Activated CD8-positive, alpha-beta memory T cell treated with anti-CD3 and anti-CD28 coated beads, Interleukin-2, amount 10 ng/mL, durations not matched to agents 7 days and 5 days (primary cell): ENCODE results near the gene ITM2B. TPM values are rescaled to one million over a fixed set of nuclear protein-coding genes. Genes with fewer than 3 reads are reported as not detected.
"Not testable (repeated sequence)": the region's sequence is repeated elsewhere in the genome, so short reads cannot be mapped to it uniquely, and the experiment has no call there.

Source experiments
- ATAC-seq: fragments of 150-1000 bp; cut with Tn5 transposase; one replicate; pipeline ENCODE4 v1.10.0; 2021; ENCODE audit warnings: moderate library complexity
- CTCF ChIA-PET: fragments of 350-600 bp; sonication (Branson Sonifier 250); formaldehyde crosslinking; loops from one replicate; lab custom pipeline; 2021; ENCODE audit warnings: antibody characterized with exemption; lab: Charles Lee
- DNase-seq: peaks from one replicate; pipeline ENCODE4 v3.0.0-alpha.2; 2020
- H3K27ac Mint-ChIP-seq: one replicate; pipeline ENCODE4 v1.8.0; 2021; ENCODE audit warnings: mild to moderate bottlenecking, mixed read lengths
- H3K27me3 Mint-ChIP-seq: one replicate; pipeline ENCODE4 v1.8.0; 2021; ENCODE audit warnings: mixed read lengths
- H3K36me3 Mint-ChIP-seq: one replicate; pipeline ENCODE4 v1.8.0; 2021; ENCODE audit warnings: mild to moderate bottlenecking, mixed read lengths
- H3K4me1 Mint-ChIP-seq: one replicate; pipeline ENCODE4 v1.8.0; 2021; ENCODE audit warnings: mixed read lengths
- H3K4me3 Mint-ChIP-seq: one replicate; pipeline ENCODE4 v1.8.0; 2021; ENCODE audit warnings: mild to moderate bottlenecking, moderate library complexity, mixed read lengths
- H3K9me3 Mint-ChIP-seq: one replicate; pipeline ENCODE4 v1.8.0; 2022; ENCODE audit warnings: low read depth, mixed read lengths
- total RNA-seq, 2 experiments: library from RNA; stranded (reverse); gene quantifications; one replicate each; pipeline ENCODE4 v1.2.3, GENCODE V29; 2021

ITM2B gene
- total RNA-seq, 2 experiments from 2014 or later: 163 to 197 TPM

DNA sequence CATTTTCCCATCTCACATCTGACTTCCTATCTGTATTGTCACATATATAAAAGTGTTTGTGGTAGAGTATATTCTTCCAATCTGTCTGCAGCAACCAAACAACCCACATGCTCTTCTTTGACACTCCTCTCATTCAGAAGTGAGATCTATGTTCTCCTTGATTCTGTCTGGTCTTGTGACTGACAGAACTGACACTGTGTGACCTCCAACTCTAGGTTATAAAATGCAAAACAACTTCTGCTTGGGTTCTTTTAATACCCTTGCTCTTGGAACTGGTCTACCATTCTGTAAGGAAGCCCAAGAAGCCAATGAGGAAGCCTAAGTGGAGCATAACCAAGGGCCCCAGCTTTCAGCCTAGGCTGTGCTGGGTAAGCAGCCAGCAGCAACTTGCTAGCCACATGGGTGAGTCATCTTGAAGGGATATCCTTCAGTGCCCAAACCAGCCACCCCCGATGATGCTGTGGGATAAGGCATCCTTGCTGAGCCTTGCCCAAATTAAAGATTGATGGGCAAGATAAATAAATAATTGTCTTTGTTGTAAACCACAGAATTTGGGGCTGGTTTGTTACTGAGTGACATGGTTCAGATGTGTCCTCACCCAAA lies 18.4 kb upstream of the ITM2B start:
- peaks cover 21% of the 10 kb centered on the region for H3K4me1 Mint-ChIP-seq
- CTCF ChIA-PET: no interaction called here
- peaks cover 13% of the 10 kb centered on the region for H3K36me3 Mint-ChIP-seq
- no peak overlapping the region for H3K4me3 Mint-ChIP-seq
- ATAC-seq: peak; percentile 74
- no peak overlapping the region for H3K27ac Mint-ChIP-seq
- peak; percentile 55 for DNase-seq
- H3K9me3 Mint-ChIP-seq: no peaks in the 10 kb centered on the region
- peaks cover 35% of the 10 kb centered on the region for H3K27me3 Mint-ChIP-seq

DNA sequence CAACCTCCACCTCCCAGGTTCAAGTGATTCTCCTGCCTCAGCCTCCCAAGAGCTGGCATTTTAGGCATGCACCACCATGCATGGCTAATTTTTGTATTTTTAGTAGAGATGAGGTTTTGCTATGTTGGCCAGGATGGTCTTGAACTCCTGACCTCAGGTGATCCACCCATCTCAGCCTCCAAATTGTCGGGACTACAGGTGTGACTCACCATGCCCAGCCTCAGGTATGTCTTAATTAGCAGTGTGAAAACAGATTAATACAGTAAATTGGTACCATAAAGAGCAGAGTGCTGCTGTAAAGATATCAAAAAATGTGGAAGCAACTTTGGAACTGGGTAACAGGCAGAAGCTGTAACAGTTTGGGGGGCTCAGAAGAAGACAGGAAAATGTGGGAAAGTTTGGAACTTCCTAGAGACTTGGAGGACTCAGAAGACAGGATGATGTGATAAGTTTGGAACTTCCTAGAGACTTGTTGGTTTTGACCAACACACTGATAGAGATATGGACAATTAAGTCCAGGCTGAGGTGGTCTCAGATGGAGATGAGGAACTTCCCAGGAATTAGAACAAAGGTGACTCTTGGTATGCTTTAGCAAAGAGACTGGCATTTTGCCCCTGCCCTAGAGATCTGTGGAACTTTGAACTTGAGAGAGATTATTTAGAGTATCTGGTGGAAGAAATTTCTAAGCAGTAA lies 17.3 kb upstream of the ITM2B start:
- H3K27ac Mint-ChIP-seq, H3K4me3 Mint-ChIP-seq, H3K9me3 Mint-ChIP-seq, CTCF ChIA-PET, ATAC-seq, DNase-seq: not testable (repeated sequence)
- Mint-ChIP-seq H3K27me3 (peaks cover 26% of the 10 kb centered on the region), H3K36me3 (peaks cover 11% of the 10 kb centered on the region), H3K4me1 (peaks cover 22% of the 10 kb centered on the region)

DNA sequence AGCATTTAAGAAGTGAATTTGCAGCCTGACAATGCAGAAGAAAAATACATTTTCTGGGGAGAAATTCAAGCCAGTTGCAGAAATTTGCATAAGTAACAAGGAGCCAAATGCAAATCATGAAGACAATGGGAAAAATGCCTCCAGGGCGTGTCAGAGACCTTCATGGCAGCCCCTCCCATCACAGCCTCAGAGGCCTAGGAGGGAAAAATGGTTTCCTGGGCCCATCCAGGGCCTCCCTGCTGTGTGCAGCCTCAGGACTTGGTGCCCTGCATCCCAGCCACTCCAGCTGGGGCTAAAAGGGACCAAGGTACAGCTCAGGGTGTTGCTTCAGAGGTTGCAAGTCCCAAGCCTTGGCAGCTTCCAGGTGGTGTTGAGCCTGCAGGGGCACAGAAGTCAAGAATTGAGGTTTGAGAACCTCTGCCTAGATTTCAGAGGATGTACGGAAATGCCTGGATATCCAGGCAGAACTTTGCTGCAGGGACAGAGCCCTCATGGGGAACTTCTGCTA lies 16.7 kb upstream of the ITM2B start:
- no peaks in the 10 kb centered on the region for H3K9me3 Mint-ChIP-seq
- H3K4me1 Mint-ChIP-seq: peaks cover 28% of the 10 kb centered on the region
- no peak overlapping the region for H3K27ac Mint-ChIP-seq
- no peak for ATAC-seq
- CTCF ChIA-PET: no interaction called here
- no peak for DNase-seq
- peaks cover 11% of the 10 kb centered on the region for H3K36me3 Mint-ChIP-seq
- H3K27me3 Mint-ChIP-seq: peaks cover 26% of the 10 kb centered on the region
- H3K4me3 Mint-ChIP-seq: no peak overlapping the region

DNA sequence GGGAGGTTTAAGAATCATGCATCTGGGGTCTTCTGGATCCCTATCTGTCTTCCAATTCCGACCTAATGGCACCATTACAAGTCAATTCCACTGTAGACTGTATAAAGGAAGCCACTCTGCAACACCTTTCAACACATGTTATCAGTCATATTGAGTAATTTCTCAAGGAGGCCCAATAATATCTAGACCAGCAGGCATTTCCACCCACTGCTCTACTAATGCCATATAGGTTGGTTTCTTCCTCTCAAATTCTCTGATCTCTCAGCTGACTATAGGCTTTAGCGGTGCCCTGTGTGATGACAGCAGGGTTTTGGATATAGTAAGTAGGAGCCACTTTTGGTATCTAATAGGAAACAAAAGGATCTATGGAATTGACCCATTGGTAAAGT lies 12.4 kb upstream of the ITM2B start:
- peak; percentile 79 for ATAC-seq
- Mint-ChIP-seq H3K4me3 (peak overlapping the region; percentile 67), H3K4me1 (peaks cover 34% of the 10 kb centered on the region), H3K27me3 (peaks cover 10% of the 10 kb centered on the region), H3K27ac (peak overlapping the region; percentile 88), H3K36me3 (peaks cover 9% of the 10 kb centered on the region), H3K9me3 (no peaks in the 10 kb centered on the region)
- peak; percentile 44 for DNase-seq
- CTCF ChIA-PET: interaction anchor here (0.6 to 3.6 kb wide), 8 partner anchors 8 to 183 kb away, joined by 3 to 19 read pairs (median 6); partner anchors contain the start of genes ITM2B and NUDT15

DNA sequence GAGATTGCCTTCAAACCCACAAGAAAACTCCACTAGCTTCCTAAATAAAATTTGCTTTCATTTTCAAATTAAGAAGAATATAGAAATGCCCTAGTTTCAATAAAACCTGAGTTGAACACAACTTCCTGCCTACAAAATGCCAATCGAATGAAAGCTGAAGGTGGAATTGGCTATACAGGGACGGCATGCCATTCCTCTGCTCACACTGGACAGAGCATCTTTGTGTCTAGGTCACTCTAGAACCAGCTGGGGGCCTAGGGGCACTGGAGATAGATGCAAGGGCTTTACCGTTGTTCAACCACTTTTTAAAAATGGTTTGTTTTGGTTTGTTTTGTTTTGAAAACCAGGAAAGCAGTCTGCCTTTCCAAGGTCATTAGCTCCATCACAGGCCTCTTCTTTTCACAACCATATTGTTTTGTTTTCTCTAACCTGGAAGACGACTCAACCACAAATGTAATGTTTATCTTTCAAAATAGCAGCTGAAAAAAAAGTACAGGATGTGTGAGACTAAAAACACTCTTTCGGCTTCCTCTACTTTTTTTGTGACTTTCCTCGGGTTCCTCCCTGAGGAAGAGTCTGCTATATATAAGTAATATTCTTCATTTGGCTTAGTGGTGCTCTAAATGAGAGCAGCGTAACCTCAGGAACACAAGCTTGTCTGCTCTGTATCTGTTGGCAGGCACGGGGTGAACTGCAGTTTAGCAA lies 11.9 kb upstream of the ITM2B start:
- Mint-ChIP-seq H3K4me1 (peaks cover 34% of the 10 kb centered on the region), H3K4me3 (peak overlapping the region; percentile 67), H3K27ac (peak overlapping the region; percentile 88), H3K36me3 (peaks cover 4% of the 10 kb centered on the region), H3K27me3 (peaks cover 5% of the 10 kb centered on the region), H3K9me3 (no peaks in the 10 kb centered on the region)
- DNase-seq (no peak), ATAC-seq (peak; percentile 62)
- CTCF ChIA-PET: interaction anchor here (0.5 to 3.6 kb wide), 10 partner anchors 9 to 289 kb away, joined by 3 to 19 read pairs (median 4); partner anchors contain the start of genes ITM2B and NUDT15

DNA sequence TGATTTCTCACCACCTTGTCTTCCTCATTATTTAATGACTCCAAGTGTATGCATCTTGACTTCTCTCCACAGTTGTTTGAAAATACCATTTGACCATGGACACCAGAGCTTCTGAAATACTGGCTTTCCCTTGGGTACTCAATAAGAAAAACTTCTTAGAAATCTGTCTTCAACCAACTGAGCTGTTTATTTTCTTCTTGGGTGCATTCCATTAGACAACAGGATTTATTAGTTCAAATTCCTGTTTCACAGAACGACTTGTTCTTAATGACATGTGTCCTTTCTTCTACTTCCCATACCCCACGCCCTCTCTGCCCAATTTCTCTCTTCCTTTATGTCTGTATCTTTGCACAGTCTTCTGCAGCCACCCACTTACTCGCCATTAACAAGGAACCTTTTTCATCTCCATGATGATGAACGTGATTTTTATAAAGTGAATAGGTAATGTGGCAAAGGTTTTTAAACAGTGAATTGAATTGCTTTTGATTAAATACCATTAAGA lies 11.3 kb upstream of the ITM2B start:
- Mint-ChIP-seq H3K9me3 (no peaks in the 10 kb centered on the region), H3K27me3 (peaks cover 10% of the 10 kb centered on the region), H3K36me3 (peaks cover 4% of the 10 kb centered on the region), H3K4me3 (peak overlapping the region; percentile 67), H3K27ac (peak overlapping the region; percentile 88), H3K4me1 (peaks cover 34% of the 10 kb centered on the region)
- ATAC-seq (no peak), DNase-seq (no peak)
- CTCF ChIA-PET: interaction anchor here (0.5 to 3.6 kb wide), 10 partner anchors 9 to 290 kb away, joined by 3 to 19 read pairs (median 4); partner anchors contain the start of genes ITM2B and NUDT15

DNA sequence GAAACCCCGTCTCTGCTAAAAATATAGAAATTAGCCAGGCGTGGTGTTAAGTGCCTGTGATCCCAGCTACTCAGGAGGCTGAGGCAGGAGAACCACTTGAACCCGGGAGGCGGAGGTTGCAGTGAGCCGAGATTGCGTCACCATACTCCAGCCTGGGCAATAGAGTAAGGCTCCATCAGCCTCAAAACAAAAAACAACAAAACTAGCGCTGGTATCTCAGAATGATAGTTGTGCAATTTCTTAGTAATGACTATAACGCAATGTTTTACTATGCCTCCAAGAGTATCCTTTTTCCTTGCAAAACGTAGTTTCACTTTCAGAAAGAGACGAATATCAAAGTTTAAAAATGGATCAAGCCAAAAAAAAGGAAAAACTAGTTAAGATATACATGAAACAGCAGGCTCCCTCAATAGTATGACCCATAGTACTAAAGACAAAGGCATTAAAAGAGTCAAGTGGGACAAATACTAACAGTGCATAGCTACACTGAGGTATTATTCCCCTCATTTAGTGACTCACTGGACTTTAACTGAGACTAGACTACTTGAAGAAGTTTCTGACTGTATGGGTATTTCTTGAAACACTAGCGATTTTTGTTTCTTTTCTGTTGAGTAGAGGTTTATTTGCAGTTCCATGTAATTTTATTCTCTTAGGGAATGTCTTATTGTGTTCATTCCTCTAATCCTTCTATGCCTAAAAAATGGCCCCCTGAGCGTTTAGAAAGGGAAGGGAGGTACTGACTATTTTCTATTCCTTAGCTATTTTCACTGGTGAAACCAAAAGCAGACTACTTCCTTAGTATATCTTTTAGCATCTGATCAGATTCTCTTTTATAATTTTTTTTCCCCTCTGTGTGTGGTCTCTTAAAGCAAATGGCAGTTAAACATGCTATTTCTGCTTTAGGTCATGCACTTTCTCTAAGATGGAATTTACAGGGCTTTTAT lies 10.4 kb upstream of the ITM2B start:
- Mint-ChIP-seq H3K9me3 (no peaks in the 10 kb centered on the region), H3K4me1 (peaks cover 34% of the 10 kb centered on the region), H3K27ac (peak overlapping the region; percentile 7), H3K36me3 (peaks cover under 1% of the 10 kb centered on the region), H3K27me3 (peaks cover 15% of the 10 kb centered on the region), H3K4me3 (no peak overlapping the region)
- CTCF ChIA-PET: interaction anchor here (1.4 to 3.6 kb wide), 3 partner anchors 10 to 96 kb away, joined by 5 to 19 read pairs (median 9); partner anchors contain the start of gene ITM2B
- ATAC-seq: no peak
- no peak for DNase-seq

DNA sequence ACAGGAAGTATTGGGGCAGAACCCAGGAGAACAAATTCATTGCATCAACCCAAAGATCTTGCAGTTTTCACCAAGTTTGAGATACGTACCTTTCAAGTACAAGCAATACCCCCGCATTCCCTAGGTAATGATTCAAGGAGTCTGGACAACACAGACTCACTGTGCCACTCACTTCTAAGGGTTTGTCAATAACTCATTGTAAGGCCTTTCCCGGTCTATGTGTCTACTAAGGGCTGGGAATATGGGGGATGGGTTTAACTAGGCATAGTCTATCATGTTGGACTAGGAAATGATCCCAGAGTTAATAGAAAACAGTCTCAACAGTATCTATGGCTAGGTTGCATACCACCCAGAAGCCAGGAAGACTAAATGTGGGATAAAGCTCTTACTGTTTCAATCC lies 8.3 kb upstream of the ITM2B start:
- Mint-ChIP-seq H3K4me1 (peaks cover 32% of the 10 kb centered on the region), H3K4me3 (no peak overlapping the region), H3K27me3 (peaks cover 28% of the 10 kb centered on the region), H3K36me3 (no peaks in the 10 kb centered on the region), H3K9me3 (no peaks in the 10 kb centered on the region), H3K27ac (no peak overlapping the region)
- CTCF ChIA-PET: no interaction called here
- ATAC-seq (no peak), DNase-seq (no peak)

DNA sequence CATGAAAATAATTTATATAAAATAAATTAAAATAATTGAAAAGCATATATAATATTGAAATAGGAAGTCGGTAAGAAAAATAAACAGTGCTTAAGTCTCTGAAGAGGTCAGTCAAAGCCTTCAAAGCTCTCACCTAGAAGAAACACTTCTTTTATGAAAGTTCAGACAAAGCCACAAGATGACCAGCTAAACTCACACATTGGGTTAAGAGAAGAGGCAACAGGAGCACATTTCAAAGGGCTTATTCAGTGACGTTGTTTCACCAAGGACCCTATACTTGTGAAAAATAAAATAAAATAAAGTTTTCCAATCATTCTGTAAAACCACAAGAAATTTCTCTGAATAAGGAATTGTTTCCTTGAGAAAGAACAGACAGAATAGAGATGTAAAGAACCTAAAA lies 2.5 kb upstream of the ITM2B start:
- no peak for ATAC-seq
- DNase-seq: no peak
- H3K9me3 Mint-ChIP-seq: no peaks in the 10 kb centered on the region
- CTCF ChIA-PET: interaction anchor here (0.9 kb wide), 1 partner anchor 103 kb away, joined by 3 read pairs; no protein-coding TSS in a partner anchor
- peaks cover 5% of the 10 kb centered on the region for H3K36me3 Mint-ChIP-seq
- no peak overlapping the region for H3K4me3 Mint-ChIP-seq
- no peak overlapping the region for H3K27ac Mint-ChIP-seq
- peaks cover 18% of the 10 kb centered on the region for H3K4me1 Mint-ChIP-seq
- peaks cover 37% of the 10 kb centered on the region for H3K27me3 Mint-ChIP-seq

DNA sequence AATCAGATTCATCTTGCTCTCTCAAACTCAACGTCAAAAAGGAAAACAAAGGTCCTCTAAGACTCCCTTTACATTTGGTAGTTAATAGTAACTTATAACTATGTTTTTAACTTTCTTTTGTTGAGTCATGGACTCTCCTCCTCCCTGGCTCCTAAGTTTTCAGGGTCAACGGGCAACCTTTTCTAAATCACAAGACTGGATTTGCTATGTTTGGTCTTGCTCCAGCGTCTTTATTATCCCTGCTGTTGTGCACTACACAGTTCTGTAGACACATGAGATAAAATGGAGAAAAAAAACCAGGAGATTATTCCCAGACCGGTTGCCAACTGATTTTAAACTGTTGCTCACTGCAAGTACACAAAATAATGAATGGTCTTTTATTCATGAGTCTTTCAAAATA lies 1.9 kb upstream of the ITM2B start:
- CTCF ChIA-PET: interaction anchor here (0.9 to 2.7 kb wide), 3 partner anchors 10 to 104 kb away, joined by 3 to 19 read pairs (median 3); no protein-coding TSS in a partner anchor
- Mint-ChIP-seq H3K9me3 (no peaks in the 10 kb centered on the region), H3K4me1 (peaks cover 24% of the 10 kb centered on the region), H3K4me3 (no peak overlapping the region), H3K36me3 (peaks cover 10% of the 10 kb centered on the region), H3K27ac (no peak overlapping the region), H3K27me3 (peaks cover 37% of the 10 kb centered on the region)
- DNase-seq (no peak), ATAC-seq (no peak)

DNA sequence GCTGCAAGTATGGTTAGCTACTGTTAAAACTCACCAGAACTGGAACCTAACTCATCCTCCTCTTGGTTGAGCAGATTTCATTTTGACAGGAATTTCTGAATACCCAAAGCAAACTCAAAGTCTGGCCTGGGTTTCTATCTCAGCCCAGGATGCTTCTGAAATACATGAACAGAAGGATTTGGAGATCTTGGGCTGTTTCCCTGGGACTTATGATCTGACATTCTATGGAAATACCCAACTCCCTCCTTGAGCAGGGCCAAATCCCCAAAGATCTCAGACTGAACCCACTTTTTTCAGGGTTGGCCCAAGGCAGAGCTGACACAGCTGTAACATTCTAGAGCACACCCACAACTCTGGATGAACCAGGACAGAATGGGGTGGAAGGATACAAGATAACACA lies 1.1 kb upstream of the ITM2B start:
- Mint-ChIP-seq H3K4me3 (peak overlapping the region; percentile 92), H3K27me3 (peaks cover 30% of the 10 kb centered on the region), H3K27ac (peak overlapping the region; percentile 22), H3K36me3 (peaks cover 17% of the 10 kb centered on the region), H3K9me3 (no peaks in the 10 kb centered on the region), H3K4me1 (peaks cover 31% of the 10 kb centered on the region)
- DNase-seq: no peak
- no peak for ATAC-seq
- CTCF ChIA-PET: interaction anchor here (1.0 to 2.7 kb wide), 17 partner anchors 11 to 342 kb away, joined by 3 to 23 read pairs (median 4); partner anchors contain the start of gene MED4
